ENCODE measurements around the gene MSI1.

The MSI1 gene

GRCh38 chr12:120378036-120378435, 9.1 kb upstream of the MSI1 start:
- no peak overlapping the region for H3K27ac ChIP-seq
- DNase-seq (ENCODE audit: low read depth, low spot score), result no peak

GRCh38 chr12:120377611-120378010, 8.6 kb upstream of the MSI1 start:
- DNase-seq (ENCODE audit: low read depth, low spot score), result no peak
- no peak overlapping the region for H3K27ac ChIP-seq

- DNase-seq (ENCODE audit: low read depth, low spot score), result no peak
- H3K27ac ChIP-seq, result no peak overlapping the region
Observed at GRCh38 chr12:120376934-120377572, 8.1 kb upstream of the MSI1 start.

- H3K27ac ChIP-seq, result no peak overlapping the region
- DNase-seq (ENCODE audit: low read depth, low spot score), result no peak
Observed at GRCh38 chr12:120376416-120376815, 7.5 kb upstream of the MSI1 start.

GRCh38 chr12:120376009-120376408, 7.0 kb upstream of the MSI1 start:
- H3K27ac ChIP-seq, result no peak overlapping the region

GRCh38 chr12:120373683-120374082, 4.7 kb upstream of the MSI1 start:
- no peak overlapping the region for H3K27ac ChIP-seq
- DNase-seq (ENCODE audit: low read depth, low spot score), result no peak

More at GRCh38 chr12:120376009-120376408, 7.0 kb upstream of the MSI1 start:
- no peak for DNase-seq (ENCODE audit: low read depth, low spot score)

GRCh38 chr12:120370343-120371243, 1.6 kb upstream of the MSI1 start:
- DNase-seq (ENCODE audit: low read depth, low spot score), result no peak

GRCh38 chr12:120369603-120370342, 809 bp upstream of the MSI1 start:
- DNase-seq (ENCODE audit: low read depth, low spot score), result no peak
- no peak overlapping the region for H3K27ac ChIP-seq

More at GRCh38 chr12:120370343-120371243, 1.6 kb upstream of the MSI1 start:
- H3K27ac ChIP-seq, result no peak overlapping the region

GRCh38 chr12:120367924-120368788, 808 bp downstream of the MSI1 start:
- no peak for DNase-seq (ENCODE audit: low read depth, low spot score)
- no peak overlapping the region for H3K27ac ChIP-seq

GRCh38 chr12:120367233-120367923, 1.6 kb downstream of the MSI1 start:
- no peak overlapping the region for H3K27ac ChIP-seq
- no peak for DNase-seq (ENCODE audit: low read depth, low spot score)

- H3K27ac ChIP-seq, result no peak overlapping the region
- DNase-seq (ENCODE audit: low read depth, low spot score), result no peak
Observed at GRCh38 chr12:120366845-120367232, 2.1 kb downstream of the MSI1 start.

- H3K27ac ChIP-seq, result no peak overlapping the region
- DNase-seq (ENCODE audit: low read depth, low spot score), result no peak
Observed at GRCh38 chr12:120366341-120366705, 2.6 kb downstream of the MSI1 start.

GRCh38 chr12:120365675-120366340, 3.2 kb downstream of the MSI1 start:
- no peak overlapping the region for H3K27ac ChIP-seq
- no peak for DNase-seq (ENCODE audit: low read depth, low spot score)

- DNase-seq (ENCODE audit: low read depth, low spot score), result no peak
- no peak overlapping the region for H3K27ac ChIP-seq
Observed at GRCh38 chr12:120364487-120364886, 4.5 kb downstream of the MSI1 start.

- DNase-seq (ENCODE audit: low read depth, low spot score), result no peak
- H3K27ac ChIP-seq, result no peak overlapping the region
Observed at GRCh38 chr12:120363274-120363855, 5.6 kb downstream of the MSI1 start.

GRCh38 chr12:120362516-120363273, 6.3 kb downstream of the MSI1 start:
- no peak for DNase-seq (ENCODE audit: low read depth, low spot score)
- no peak overlapping the region for H3K27ac ChIP-seq

GRCh38 chr12:120361506-120362208, 7.3 kb downstream of the MSI1 start:
- H3K27ac ChIP-seq, result no peak overlapping the region
- DNase-seq (ENCODE audit: low read depth, low spot score), result no peak

All from epithelial cell of prostate (primary cell).